A673 (cell line): ENCODE results near the gene R3HDM1. TPM values are rescaled to one million over a fixed set of nuclear protein-coding genes. Genes with fewer than 3 reads are reported as not detected.

Experiments
- BruUV-seq: library from RNA; stranded (reverse); fragments of 400-500 nt; replicated peaks from 2 replicates; lab custom pipeline; 2021; lab: Mats Ljungman, UMichigan
- CTCF ChIA-PET: fragments of 300-600 bp; sonication (Branson Sonifier 250); formaldehyde crosslinking; loops from one replicate; lab custom pipeline; 2022; ENCODE audit warnings: antibody characterized with exemption; lab: Charles Lee
- POLR2A ChIA-PET: fragments of 300-600 bp; sonication (Branson Sonifier 250); formaldehyde crosslinking; loops from one replicate; lab custom pipeline; 2022; ENCODE audit warnings: antibody characterized with exemption; ENCODE audit not compliant: low non-redundant PET; lab: Charles Lee
- DNase-seq: peaks from one replicate; pipeline ENCODE4 v3.0.0-alpha.2; 2015; ENCODE audit warnings: low spot score
- H3K27ac ChIP-seq: fragments of 200-600 bp; sonication (generic); 2 replicates; pipeline ENCODE4 v1.5.1; 2016; ENCODE audit warnings: mixed run types, low read depth, mild to moderate bottlenecking, mixed read lengths, antibody characterized with exemption, low read length; ENCODE audit not compliant: poor library complexity, severe bottlenecking
- H3K27me3 ChIP-seq: fragments of 200-600 bp; sonication (generic); replicated peaks from 2 replicates; pipeline ENCODE4 v1.6.1; 2017; ENCODE audit warnings: mixed run types, low read depth, mild to moderate bottlenecking, mixed read lengths, antibody characterized with exemption, low read length; ENCODE audit not compliant: insufficient read depth, poor library complexity
- H3K36me3 ChIP-seq: fragments of 200-600 bp; sonication (generic); 2 replicates; pipeline ENCODE4 v1.6.1; 2016; ENCODE audit warnings: mixed run types, mild to moderate bottlenecking, mixed read lengths, antibody characterized with exemption, low read length; ENCODE audit not compliant: insufficient read depth, poor library complexity, severe bottlenecking
- H3K4me1 ChIP-seq: fragments of 200-600 bp; sonication (generic); 2 replicates; pipeline ENCODE4 v1.6.1; 2017; ENCODE audit warnings: mixed run types, mild to moderate bottlenecking, mixed read lengths, antibody characterized with exemption, low read length; ENCODE audit not compliant: insufficient read depth, poor library complexity, severe bottlenecking
- H3K4me3 ChIP-seq: fragments of 200-600 bp; sonication (generic); 2 replicates; pipeline ENCODE4 v1.5.1; 2016; ENCODE audit warnings: low read depth, mixed run types, mild to moderate bottlenecking, mixed read lengths, low read length; ENCODE audit not compliant: poor library complexity, severe bottlenecking
- H3K9me3 ChIP-seq: fragments of 200-600 bp; sonication (generic); 2 replicates; pipeline ENCODE4 v1.6.1; 2016; ENCODE audit warnings: mixed run types, low read depth, mild to moderate bottlenecking, mixed read lengths, antibody characterized with exemption, low read length; ENCODE audit not compliant: poor library complexity, severe bottlenecking
- EZH2 ChIP-seq: fragments of 200-600 bp; sonication (generic); IDR thresholded peaks from 2 replicates; pipeline ENCODE4 v1.6.1; 2017; ENCODE audit warnings: borderline replicate concordance, low read depth, mild to moderate bottlenecking, mixed read lengths, antibody characterized with exemption, low read length; ENCODE audit not compliant: poor library complexity, severe bottlenecking
- intact Hi-C: fragments of 100-400 bp; cut with micrococcal nuclease; formaldehyde crosslinking; loops from one replicate; pipeline ENCODE4 v1.10.0; 2022; ENCODE audit not compliant: unreplicated experiment
- total RNA-seq: library from RNA; stranded (reverse); gene quantifications from 2 replicates; pipeline ENCODE4 v1.2.3, GENCODE V29; 2021
- TF ChIP-seq, protein P1 (sequence below): fragments of 300-800, 200-600 bp; sonication (generic); conservative IDR thresholded peaks from 2 replicates; pipeline ENCODE4 v1.5.1; 2017; ENCODE audit warnings: low read depth, mild to moderate bottlenecking, antibody characterized with exemption, low read length, moderate library complexity, mixed read lengths

Gene R3HDM1
- total RNA-seq, 1 experiment from 2014 or later, result 65.4 TPM

DNA sequence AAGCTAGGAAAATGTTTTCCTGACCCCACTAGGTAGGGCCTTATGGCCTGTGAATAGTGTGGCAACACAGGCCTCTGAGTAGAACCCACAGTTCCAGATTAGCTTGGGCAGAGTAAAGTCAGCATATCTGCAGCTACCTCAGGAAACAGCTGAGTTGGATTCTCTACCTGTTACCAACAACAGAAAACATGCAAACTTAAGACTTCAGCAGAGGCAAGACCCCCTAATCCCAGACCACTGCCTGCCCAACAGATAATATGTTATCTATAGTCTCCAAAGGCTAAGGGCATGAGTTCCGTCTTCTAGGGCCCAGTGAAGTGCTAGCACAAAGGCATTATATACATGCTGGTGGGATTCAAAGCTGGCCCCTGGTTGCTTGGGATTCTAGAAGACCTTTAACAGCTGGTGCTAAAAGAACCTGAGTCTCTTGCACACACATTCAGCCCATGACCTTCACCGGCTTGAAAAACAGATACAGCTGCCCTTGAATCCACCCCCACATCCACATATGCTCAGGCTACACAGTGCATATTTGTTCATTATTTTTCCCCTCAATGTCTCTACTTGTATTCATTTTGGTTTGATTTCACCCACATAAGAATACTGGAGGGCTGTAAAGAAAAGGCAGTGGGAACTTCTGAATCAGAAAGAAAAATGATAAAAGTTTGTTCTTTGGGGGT is 196.9 kb downstream of the R3HDM1 start:
- Histone ChIP-seq H3K36me3 (peaks cover 5% of the 10 kb centered on the region), H3K9me3 (no peaks in the 10 kb centered on the region), H3K4me3 (no peak overlapping the region), H3K27me3 (no peaks in the 10 kb centered on the region), H3K4me1 (no peaks in the 10 kb centered on the region), H3K27ac (no peak overlapping the region)
- no TSS peak for BruUV-seq
- ChIA-PET POLR2A (no interaction called here), CTCF (no interaction called here)
- intact Hi-C loops, result no loop called here
- TF ChIP-seq, protein P1, sequence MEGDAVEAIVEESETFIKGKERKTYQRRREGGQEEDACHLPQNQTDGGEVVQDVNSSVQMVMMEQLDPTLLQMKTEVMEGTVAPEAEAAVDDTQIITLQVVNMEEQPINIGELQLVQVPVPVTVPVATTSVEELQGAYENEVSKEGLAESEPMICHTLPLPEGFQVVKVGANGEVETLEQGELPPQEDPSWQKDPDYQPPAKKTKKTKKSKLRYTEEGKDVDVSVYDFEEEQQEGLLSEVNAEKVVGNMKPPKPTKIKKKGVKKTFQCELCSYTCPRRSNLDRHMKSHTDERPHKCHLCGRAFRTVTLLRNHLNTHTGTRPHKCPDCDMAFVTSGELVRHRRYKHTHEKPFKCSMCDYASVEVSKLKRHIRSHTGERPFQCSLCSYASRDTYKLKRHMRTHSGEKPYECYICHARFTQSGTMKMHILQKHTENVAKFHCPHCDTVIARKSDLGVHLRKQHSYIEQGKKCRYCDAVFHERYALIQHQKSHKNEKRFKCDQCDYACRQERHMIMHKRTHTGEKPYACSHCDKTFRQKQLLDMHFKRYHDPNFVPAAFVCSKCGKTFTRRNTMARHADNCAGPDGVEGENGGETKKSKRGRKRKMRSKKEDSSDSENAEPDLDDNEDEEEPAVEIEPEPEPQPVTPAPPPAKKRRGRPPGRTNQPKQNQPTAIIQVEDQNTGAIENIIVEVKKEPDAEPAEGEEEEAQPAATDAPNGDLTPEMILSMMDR, result no peak
- no peak for TF ChIP-seq EZH2
- DNase-seq, result no peak

- DNase-seq, result no peak
- POLR2A ChIA-PET, result no interaction called here
- H3K4me1 ChIP-seq, result no peaks in the 10 kb centered on the region
- no peak overlapping the region for H3K4me3 ChIP-seq
- no peak overlapping the region for H3K27ac ChIP-seq
- no peaks in the 10 kb centered on the region for H3K36me3 ChIP-seq
- CTCF ChIA-PET, result no interaction called here
- intact Hi-C loops, result no loop called here
- TF ChIP-seq, protein P1, result no peak
- TF ChIP-seq EZH2, result no peak
- BruUV-seq, result no TSS peak
- H3K27me3 ChIP-seq, result no peaks in the 10 kb centered on the region
- H3K9me3 ChIP-seq, result no peaks in the 10 kb centered on the region
Measured at GRCh38 chr2:135732561-135732960, 201.3 kb downstream of the R3HDM1 start.

DNA sequence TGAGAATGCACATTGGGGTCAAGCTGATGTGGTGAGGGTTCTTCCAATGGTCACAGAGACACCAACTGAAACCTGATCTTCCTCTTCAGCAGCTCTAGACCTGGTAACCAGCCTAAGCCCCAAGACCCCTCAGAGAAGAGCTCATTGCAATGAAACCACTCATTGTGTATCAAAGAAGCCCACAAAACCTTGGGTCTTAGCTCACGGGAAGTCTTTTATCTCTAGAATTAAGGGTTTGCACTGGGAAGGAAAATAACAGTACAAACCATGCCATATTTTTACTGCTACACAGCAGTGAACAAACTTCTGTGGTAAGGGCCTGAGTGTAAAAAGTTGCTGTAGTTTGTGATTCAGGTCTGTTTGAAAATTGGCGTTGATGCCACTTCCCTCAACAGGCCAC is 201.8 kb downstream of the R3HDM1 start:
- CTCF ChIA-PET, result no interaction called here
- Histone ChIP-seq H3K27me3 (no peaks in the 10 kb centered on the region), H3K4me1 (no peaks in the 10 kb centered on the region), H3K9me3 (no peaks in the 10 kb centered on the region), H3K4me3 (no peak overlapping the region), H3K36me3 (no peaks in the 10 kb centered on the region), H3K27ac (no peak overlapping the region)
- no TSS peak for BruUV-seq
- no peak for DNase-seq
- intact Hi-C loops, result no loop called here
- TF ChIP-seq, protein P1, result no peak
- no peak for TF ChIP-seq EZH2
- POLR2A ChIA-PET, result no interaction called here
